Type B pancreatic cell (in vitro differentiated cells): ENCODE measurements around the gene DNMBP. TPM values are rescaled to one million over a fixed set of nuclear protein-coding genes. Genes with fewer than 3 reads are reported as not detected.
"Not testable (repeated sequence)": the region's sequence is repeated elsewhere in the genome, so short reads cannot be mapped to it uniquely, and the experiment has no call there.

Experiments used
- DNase-seq: peaks from one replicate; pipeline ENCODE4 v3.0.0; 2021; ENCODE audit warnings: mixed read lengths; ENCODE audit not compliant: unreplicated experiment; ENCODE audit errors: extremely low spot score
- H3K27ac Mint-ChIP-seq: 2 replicates; pipeline ENCODE4 v1.8.0; 2021; ENCODE audit warnings: mild to moderate bottlenecking, mixed read lengths
- H3K27me3 Mint-ChIP-seq: 2 replicates; pipeline ENCODE4 v1.8.0; 2021; ENCODE audit warnings: mixed read lengths
- H3K36me3 Mint-ChIP-seq: 2 replicates; pipeline ENCODE4 v1.8.0; 2021; ENCODE audit warnings: mixed read lengths
- H3K4me1 Mint-ChIP-seq: one replicate; pipeline ENCODE4 v1.8.0; 2021; ENCODE audit warnings: mixed read lengths; ENCODE audit not compliant: unreplicated experiment
- H3K4me3 Mint-ChIP-seq: 2 replicates; pipeline ENCODE4 v1.8.0; 2021; ENCODE audit warnings: mild to moderate bottlenecking, mixed read lengths
- H3K9me3 Mint-ChIP-seq: 2 replicates; pipeline ENCODE4 v1.8.0; 2021; ENCODE audit warnings: mixed read lengths
- CTCF ChIP-seq: fragments of 200-600 bp; sonication (generic); conservative IDR thresholded peaks from 2 replicates; pipeline ENCODE4 v1.5.0; 2021; ENCODE audit warnings: antibody characterized with exemption, mild to moderate bottlenecking
- total RNA-seq: library from RNA; stranded (reverse); gene quantifications from 2 replicates; pipeline ENCODE4 v1.2.1, GENCODE V29; 2021; ENCODE audit warnings: low replicate concordance

The DNMBP gene
- total RNA-seq, 1 donor from 2014 or later, result 17.7 TPM

GRCh38 chr10:99844433-99844955 lies 165.3 kb downstream of the DNMBP start:
- Mint-ChIP-seq H3K4me3 (no peak overlapping the region), H3K4me1 (peaks cover 2% of the 10 kb centered on the region), H3K27ac (no peak overlapping the region), H3K27me3 (no peaks in the 10 kb centered on the region), H3K36me3 (peaks cover 5% of the 10 kb centered on the region), H3K9me3 (no peaks in the 10 kb centered on the region)
- TF ChIP-seq CTCF, result no peak
- no peak for DNase-seq

DNA sequence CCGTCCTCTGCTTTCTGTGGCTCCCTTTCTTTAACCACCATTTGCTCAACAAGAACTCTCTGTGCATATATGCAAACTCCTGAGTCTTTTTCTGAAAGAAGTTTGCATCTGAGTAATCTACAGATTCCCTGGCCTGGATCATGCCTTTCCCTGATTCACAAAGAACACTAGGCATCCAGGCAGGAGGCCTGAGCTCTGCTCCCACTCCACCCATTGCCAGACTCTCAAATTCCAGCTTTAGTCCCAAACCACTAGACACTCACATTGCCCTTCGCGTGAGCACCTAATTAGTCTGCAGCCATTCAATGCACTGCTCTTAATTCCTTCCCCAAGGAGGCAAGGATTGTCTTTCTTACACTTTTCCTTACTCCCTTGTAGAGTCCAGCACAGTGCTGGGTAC lies 166.4 kb downstream of the DNMBP start:
- H3K9me3 Mint-ChIP-seq, result no peaks in the 10 kb centered on the region
- H3K27ac Mint-ChIP-seq, result no peak overlapping the region
- DNase-seq, result no peak
- TF ChIP-seq CTCF, result no peak
- H3K4me3 Mint-ChIP-seq, result no peak overlapping the region
- H3K27me3 Mint-ChIP-seq, result no peaks in the 10 kb centered on the region
- no peaks in the 10 kb centered on the region for H3K4me1 Mint-ChIP-seq
- H3K36me3 Mint-ChIP-seq, result peaks cover 5% of the 10 kb centered on the region

- no peak for TF ChIP-seq CTCF
- no peak overlapping the region for H3K27ac Mint-ChIP-seq
Observed at GRCh38 chr10:99841746-99842145, 168.0 kb downstream of the DNMBP start.

GRCh38 chr10:99840859-99841258 lies 168.9 kb downstream of the DNMBP start:
- H3K27me3 Mint-ChIP-seq, H3K4me3 Mint-ChIP-seq, H3K9me3 Mint-ChIP-seq: not testable (repeated sequence)

More at GRCh38 chr10:99841746-99842145, 168.0 kb downstream of the DNMBP start:
- DNase-seq, result no peak
- no peaks in the 10 kb centered on the region for H3K9me3 Mint-ChIP-seq
- peaks cover 5% of the 10 kb centered on the region for H3K36me3 Mint-ChIP-seq
- H3K27me3 Mint-ChIP-seq, result no peaks in the 10 kb centered on the region
- no peak overlapping the region for H3K4me3 Mint-ChIP-seq
- no peaks in the 10 kb centered on the region for H3K4me1 Mint-ChIP-seq

DNA sequence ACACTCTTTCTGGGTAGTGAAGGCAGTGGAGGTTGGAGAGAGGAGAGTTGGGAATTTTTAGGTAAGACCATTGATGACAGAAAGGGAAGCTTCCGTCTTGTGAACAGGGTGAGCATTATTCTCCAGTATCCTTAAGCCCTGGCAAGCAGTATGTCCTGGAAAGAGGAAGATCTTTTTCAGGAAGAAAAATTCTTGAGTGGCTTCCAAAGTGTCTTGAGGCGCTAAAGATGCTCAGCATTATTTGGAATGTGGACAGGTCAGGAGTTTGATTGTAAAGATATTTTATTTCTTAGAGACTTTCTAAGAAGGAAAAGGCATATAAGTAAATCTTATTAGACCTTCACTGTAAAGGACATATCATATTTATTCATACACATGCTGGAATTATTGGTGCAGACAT lies 173.0 kb downstream of the DNMBP start:
- no peak overlapping the region for H3K4me3 Mint-ChIP-seq
- no peak for TF ChIP-seq CTCF
- DNase-seq, result no peak
- no peaks in the 10 kb centered on the region for H3K9me3 Mint-ChIP-seq
- H3K27ac Mint-ChIP-seq, result no peak overlapping the region
- peaks cover 5% of the 10 kb centered on the region for H3K36me3 Mint-ChIP-seq
- H3K4me1 Mint-ChIP-seq, result no peaks in the 10 kb centered on the region
- H3K27me3 Mint-ChIP-seq, result no peaks in the 10 kb centered on the region

More at GRCh38 chr10:99840859-99841258, 168.9 kb downstream of the DNMBP start:
- H3K4me1 Mint-ChIP-seq, DNase-seq, H3K36me3 Mint-ChIP-seq, H3K27ac Mint-ChIP-seq: not testable (repeated sequence)

DNA sequence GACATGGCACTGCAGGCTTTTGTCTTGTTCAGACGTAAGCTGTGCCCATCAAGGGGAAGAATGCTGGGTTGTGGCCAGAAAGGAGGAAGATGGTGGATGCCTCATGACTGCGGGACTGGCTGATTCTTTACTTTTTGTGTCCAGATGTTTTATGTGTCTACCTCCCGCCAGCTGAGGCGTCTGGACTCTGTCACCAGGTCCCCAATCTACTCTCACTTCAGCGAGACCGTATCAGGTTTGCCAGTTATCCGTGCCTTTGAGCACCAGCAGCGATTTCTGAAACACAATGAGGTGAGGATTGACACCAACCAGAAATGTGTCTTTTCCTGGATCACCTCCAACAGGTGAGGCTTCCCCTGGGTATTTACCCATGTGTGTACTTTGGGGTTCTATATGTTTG lies 173.8 kb downstream of the DNMBP start:
- no peak for TF ChIP-seq CTCF

More for the DNA sequence above, 173.8 kb downstream of the DNMBP start:
- Mint-ChIP-seq H3K9me3 (no peaks in the 10 kb centered on the region), H3K4me1 (no peaks in the 10 kb centered on the region), H3K27ac (no peak overlapping the region), H3K27me3 (peaks cover 3% of the 10 kb centered on the region), H3K4me3 (no peak overlapping the region), H3K36me3 (peaks cover 3% of the 10 kb centered on the region)
- no peak for DNase-seq
